ENCODE data around the gene CDH11.

Gene CDH11

GRCh38 chr16:65121870-65122723, at the start of gene CDH11:
TSS of gene CDH11 (minus strand) at chr16:65122063. CDS start at chr16:65004869, 117,194 bp downstream.
- no peak for DNase-seq (ENCODE audit: low read depth, low spot score)

DNA sequence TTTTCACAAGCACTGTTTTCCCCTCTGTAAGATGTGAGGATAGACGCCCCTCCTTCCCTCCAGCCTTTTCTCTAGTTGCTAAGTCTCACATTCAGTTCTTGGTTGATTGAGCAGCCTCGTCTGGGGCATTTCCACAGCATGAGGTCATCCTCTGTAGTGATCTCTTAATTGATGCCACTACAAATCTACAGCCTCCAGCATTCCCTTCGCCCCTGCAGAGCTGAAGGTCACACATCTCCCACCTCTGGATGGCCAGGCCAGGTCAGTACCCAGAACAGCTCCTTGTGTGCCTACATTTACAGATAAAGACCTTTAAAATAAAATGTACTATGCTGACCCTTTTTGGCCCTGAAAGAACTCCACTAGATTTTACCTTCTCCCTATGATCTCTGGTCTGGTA, 32.5 kb upstream of the CDH11 start:
- H3K27ac ChIP-seq: no peak overlapping the region
- DNase-seq (ENCODE audit: low read depth, low spot score): no peak

More at GRCh38 chr16:65121870-65122723, at the start of gene CDH11:
- H3K27ac ChIP-seq: peak within 1 kb of the TSS; percentile 45

DNA sequence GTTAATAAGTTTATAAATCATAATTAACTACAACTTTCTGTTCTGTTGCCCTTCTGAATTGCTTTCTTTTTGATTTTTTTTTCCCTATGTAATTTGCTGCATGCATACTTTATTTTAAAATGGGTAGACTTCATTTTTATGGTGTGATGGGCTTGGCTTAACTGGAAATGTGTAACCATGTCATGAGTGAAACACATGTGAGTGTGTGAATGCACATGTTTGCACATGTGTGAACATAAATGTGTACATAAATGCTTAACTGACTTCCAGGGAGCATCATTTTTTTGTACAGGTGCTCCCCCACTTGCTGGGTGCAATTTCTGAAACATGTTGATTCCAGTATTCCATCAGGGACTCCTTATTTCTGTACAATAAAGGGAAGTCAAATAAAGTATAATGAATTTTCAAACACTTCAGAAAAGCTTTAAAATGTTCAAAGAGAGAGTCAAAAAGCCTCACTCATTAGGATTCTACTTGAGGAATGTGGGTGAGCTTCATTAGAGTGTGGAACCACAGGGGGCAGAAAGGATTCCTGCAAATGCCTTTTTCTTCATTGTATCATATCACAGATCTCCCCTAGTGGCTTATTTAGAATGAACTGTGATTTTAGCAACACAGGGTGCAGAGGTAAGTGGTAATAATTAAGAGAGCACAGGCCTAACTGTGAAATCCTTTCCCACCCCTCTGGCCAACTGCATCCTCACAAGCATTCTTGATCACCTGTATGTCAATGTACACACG, 31.7 kb upstream of the CDH11 start:
- no peak for DNase-seq (ENCODE audit: low read depth, low spot score)
- no peak overlapping the region for H3K27ac ChIP-seq

DNA sequence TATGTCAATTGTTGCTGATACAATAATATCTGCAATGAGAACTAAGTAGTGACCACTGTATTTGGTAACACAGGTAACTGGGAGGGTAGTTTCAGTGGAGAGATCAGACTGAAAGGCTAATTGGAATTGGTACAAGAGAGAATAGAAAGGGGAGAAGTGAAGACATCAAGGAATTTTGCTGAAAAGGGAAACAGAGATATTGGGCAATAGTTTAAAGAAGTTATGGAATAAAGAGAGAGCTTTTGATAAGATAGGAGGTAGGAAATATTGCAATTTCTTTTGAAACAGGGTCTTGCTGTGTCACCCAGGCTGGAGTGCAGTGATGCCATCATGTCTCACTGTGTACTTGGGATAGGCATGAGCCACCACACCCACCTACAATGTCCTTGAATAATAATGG, 26.9 kb upstream of the CDH11 start:
- no peak for DNase-seq (ENCODE audit: low read depth, low spot score)
- H3K27ac ChIP-seq: no peak overlapping the region

DNA sequence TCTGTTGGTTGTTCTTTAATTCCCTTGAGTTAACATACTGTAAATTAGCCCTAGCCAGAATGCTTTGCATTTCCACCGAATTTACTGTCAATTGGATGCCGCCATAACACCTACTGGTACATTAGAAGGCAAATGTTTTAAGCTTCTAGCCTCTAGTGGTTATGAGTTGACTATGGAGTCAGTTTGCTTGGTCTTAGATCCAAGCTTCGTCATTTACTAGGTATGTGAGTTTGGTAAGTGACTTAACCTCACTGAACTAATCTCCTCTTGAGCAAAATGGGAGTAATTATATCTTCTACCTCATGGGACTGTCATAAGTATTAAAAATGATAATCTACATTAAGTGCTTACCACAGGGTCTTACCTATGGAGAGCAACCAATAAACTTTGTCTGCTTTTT, 20.4 kb upstream of the CDH11 start:
- no peak overlapping the region for H3K27ac ChIP-seq
- DNase-seq (ENCODE audit: low read depth, low spot score): no peak

DNA sequence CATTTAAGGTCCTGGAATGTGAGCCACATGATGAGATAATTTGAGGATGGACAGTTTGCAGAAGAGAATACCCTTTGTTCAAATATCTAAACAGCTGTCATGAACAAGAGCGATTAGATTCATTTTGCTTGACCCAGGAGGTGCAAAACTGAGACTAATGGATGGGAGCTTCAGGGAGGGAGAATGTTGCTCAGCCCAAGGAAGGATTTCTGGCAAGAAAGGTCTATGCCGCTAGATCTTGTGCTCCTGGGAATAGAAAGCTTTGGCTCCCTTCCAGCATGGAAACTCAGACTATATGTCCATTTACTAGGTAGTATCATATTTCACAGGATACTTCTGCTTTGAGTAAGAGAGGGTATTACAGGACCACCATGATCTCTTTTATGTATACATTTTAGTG, 14.8 kb upstream of the CDH11 start:
- no peak for DNase-seq (ENCODE audit: low read depth, low spot score)
- no peak overlapping the region for H3K27ac ChIP-seq

DNA sequence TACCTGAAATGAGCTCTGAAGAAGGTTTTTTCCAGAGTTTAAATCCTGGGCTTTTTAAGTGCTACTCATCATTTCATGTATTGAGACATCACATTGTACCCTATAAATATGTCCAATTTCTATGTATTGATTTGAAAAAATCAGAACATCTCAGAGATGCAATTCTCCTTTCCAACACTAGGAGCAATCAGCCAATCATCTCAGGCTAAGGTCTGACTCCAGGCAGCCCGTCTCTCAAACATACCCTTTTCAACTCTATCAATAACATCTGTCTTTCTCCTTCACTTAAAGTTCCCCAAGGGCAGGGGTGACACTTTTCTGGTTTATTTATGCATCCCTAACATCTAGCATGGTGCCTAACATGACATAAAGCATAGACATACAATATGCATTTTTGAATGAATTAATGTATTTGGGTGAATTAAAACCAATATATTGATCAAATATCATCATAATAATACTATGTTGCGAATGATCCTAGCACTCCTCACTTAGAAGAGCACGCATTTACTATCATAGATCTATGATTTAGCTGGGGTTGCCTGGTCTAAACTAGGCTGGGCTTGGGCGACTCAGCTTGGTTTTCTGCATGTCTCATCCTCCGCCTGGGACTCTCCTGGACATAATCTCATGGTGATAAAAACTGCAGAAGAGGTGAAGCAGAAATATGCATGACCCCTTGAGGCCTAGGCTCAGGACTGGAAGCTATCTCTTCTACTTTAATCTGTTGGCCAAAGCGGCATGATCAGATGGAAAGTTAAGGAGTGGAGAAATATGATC, 5.2 kb upstream of the CDH11 start:
- no peak for DNase-seq (ENCODE audit: low read depth, low spot score)
- no peak overlapping the region for H3K27ac ChIP-seq

DNA sequence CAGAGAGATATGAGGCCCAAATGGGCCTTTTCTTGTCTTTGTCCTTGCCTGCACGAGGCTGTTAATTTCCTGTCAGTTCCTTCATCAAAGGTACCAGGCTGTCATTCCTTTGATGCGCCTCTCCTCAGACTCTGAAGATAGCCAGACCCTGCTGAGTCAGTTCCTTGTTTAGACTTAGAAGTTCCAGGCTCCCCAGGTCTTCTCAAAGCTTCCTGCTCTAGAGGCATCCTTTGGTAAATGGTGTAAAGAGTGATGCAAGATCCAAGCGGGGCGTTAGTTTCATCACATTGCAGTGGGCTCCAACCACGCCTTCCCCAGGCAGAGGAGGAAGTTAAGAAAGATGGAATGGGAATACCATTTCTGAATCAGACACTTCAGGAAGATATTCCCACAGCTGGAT, 4.0 kb upstream of the CDH11 start:
- no peak for DNase-seq (ENCODE audit: low read depth, low spot score)
- no peak overlapping the region for H3K27ac ChIP-seq

DNA sequence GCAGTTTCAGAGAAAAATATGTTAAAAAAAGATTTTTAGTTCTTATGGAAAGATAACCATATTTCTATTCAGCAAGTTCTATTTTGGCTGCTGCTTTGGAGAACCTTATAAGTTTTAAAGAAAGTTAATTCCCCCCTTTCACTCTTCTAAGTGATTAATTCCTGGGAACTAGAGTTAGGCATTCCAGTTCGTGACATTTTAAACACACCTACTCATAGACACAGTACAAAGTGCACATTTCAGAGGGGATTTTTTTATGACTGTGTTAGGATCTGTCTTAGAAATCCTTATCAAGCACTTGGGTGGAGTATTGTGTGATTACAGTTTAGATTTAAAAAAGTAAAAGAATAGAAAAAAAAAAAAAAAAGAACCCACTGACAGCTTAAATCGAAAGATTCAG, 3.5 kb upstream of the CDH11 start:
- DNase-seq (ENCODE audit: low read depth, low spot score): no peak
- no peak overlapping the region for H3K27ac ChIP-seq

DNA sequence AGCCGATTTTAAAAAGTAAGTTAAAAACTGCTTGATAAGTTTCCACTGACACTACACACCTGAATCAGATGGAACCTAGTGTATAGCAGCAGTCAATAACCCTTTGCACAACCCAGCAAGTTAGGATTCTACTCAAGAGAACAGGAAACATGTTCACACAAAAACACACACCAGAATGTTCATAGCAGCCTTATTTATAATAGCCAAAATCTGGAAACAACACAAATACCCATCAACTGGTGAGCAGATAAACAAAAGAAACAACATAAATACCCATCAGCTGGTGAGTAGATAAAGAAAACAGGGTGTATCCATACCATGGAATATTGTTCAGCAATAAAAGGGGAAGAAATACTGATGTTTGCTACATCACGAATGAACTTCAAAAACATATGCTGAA, 2.7 kb upstream of the CDH11 start:
- DNase-seq (ENCODE audit: low read depth, low spot score): no peak
- no peak overlapping the region for H3K27ac ChIP-seq

DNA sequence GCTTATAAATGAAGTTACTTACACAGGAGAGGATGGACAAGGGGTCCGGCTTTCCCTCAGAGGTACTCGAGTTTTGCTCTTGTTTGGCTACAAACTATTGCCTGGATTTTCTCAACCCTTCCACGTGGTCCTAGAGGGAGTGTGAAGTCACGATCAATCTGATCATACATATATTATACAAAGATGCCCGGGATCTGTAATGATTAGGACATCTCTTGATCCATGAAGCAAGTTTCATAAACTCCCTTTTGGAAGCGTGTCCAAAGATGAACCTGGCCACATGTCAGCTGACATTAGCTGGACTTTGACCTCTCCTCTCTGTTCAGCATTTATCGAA, 2.3 kb upstream of the CDH11 start:
- H3K27ac ChIP-seq: no peak overlapping the region
- no peak for DNase-seq (ENCODE audit: low read depth, low spot score)

DNA sequence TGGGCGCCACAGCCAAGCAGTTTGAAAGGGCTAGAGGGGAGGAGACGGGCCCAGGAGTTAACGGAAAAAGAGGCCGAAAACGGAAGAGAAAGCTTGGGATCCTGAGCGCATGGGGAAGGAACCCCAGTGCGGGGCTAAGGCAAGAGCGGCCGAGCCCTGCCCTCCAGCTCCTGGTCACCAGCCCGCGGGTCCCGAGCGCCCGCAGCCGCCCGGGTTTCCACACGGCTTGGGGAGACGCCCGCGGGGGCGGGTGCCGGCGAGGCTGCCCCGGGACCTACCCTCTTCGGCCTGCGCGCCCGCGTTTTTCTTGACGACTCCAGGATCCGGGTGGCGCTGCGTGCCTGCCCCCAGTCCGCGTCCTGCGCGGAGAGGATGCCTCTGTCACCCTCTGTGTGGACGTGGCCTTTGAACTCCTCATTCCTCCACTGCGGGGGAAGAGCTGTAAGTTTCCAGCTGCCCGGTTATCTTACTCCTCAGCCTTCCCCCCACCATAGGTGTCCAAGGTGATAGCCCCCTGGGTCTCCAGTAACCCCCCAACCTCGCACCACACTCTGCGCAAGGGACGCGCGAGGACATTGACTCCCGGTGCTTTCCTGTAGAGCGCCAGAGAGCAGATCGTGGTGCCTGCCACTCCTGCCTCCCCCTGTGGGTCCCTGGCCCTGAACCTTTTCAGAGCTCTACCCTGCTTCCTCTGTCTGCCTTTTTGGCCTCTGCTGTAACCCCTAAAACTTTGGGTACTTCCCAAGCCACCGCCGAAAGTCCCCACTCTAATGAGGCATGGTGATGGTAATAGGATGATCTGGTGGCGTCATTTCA, 1.7 kb upstream of the CDH11 start:
- no peak for DNase-seq (ENCODE audit: low read depth, low spot score)
- H3K27ac ChIP-seq: peak overlapping the region; percentile 45

DNA sequence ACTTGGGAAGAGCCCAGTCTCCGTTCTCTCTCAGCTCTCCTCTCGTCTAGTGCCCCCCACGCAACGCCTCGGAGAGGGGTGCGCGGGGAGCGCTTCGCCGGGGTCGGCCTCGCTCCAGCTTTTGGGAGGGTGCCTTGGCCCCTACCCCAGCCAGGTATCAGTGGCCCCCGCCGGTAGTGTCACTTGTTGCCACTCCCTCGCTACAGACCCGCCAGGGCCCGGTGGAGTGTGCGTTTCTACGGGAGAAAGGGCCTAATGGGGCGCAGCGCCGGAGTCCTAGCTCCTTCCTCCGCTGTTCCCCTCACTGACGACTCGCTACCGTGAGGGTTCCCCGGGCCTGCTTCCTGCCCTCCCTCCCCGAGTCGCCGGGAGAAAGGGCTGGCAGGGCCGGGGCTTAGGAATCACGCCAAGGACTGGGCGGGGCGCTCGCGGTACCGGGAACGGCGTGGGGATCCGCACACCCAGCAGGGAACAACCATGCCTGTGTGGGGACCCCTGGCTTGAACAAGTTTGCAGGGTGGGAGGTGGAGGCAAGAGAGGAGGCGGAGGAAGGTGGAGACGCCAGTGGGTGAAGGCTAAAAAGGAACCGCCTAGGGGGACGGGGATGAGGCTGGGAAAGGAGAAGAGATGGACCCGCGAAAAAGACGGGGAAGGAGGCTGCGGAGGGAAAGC, 997 bp upstream of the CDH11 start:
- DNase-seq (ENCODE audit: low read depth, low spot score): no peak
- H3K27ac ChIP-seq: peak overlapping the region; percentile 45

DNA sequence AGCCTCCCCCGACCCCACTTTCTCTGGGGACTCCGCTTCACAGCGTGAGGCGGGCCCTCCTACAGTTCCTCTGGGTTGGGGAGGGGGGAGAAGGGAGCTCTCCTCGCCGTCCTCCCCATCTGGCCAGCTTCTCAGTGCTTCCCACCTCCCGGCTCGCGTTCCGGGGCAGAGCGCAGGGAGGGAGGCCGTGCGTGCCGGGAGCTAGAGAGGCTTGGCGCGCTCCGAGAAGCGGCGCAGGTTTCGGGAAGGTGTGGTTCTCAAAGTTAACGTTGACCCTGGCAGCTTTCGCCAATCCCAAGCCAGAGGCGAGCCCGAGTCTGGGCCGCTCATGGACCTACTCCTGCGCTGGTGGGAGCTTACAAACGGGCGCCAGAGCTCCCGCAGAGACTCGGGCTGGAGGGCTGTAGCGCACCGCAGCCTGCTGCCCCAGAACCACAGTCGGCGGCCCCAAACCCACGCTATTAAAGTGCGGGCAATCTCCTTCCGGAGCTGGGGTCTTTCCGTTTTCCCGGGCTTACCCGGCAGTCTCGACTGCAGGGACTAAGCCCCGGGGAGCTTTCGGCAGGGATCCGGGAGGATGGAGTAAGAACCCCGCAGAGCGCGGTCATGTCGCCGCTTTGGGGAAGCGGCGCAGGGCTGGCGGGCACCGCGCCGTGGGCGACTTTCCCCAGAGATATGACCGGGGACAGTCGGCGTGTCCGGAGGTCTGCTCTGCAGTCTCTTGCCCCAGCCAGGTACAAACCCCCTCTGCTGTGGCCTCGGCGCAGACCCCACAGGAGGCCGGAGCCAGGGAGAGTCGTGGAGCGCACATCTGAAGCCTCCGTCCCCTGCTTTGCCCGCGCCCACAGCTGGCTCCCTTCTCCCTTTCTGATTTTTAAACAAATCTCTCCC, 787 bp downstream of the CDH11 start:
- no peak for DNase-seq (ENCODE audit: low read depth, low spot score)

GRCh38 chr16:65120461-65120830, 1.4 kb downstream of the CDH11 start:
- DNase-seq (ENCODE audit: low read depth, low spot score): no peak
- no peak overlapping the region for H3K27ac ChIP-seq

More for the DNA sequence above, 787 bp downstream of the CDH11 start:
- H3K27ac ChIP-seq: no peak overlapping the region

- H3K27ac ChIP-seq: no peak overlapping the region
- DNase-seq (ENCODE audit: low read depth, low spot score): no peak
These were observed 1.9 kb downstream of the CDH11 start for GRCh38 chr16:65119901-65120401.

DNA sequence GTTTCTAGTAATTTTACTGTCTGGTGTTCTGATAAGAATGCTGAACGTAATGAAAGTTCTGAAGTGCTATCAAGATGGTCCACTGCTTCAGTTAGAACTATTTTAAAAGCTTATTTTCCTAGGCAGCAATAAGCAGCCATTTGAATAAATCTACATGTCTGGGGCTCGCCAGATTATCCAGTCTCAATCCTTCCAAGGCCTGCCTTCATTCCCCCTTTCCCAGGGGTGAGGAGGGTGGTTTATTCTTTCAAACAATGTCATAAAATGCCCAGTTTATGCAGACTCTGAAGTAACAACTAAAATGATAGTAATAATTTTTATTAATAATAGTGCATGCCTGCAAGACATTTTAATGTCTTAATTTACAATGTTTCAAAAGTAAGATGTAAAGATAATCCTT, 2.4 kb downstream of the CDH11 start:
- no peak for DNase-seq (ENCODE audit: low read depth, low spot score)
- H3K27ac ChIP-seq: no peak overlapping the region

DNA sequence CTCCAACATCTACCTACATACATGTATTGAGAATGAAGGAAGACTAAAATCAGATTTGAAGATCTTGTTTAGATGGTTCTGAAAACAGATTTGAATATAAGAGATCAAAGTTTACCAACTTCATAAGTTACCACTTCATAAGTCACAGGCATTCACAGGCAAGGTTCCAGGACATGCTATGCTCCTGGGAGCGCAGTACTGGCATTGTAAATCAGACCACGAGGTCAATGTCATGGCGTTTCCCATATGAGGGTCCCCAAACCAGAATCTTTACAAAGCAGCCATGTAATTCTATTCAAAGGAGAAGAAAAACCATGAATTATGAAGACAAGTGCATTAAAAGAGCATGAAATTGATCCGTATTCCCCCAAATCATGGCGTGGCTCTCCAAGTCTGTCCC, 3.0 kb downstream of the CDH11 start:
- no peak overlapping the region for H3K27ac ChIP-seq
- DNase-seq (ENCODE audit: low read depth, low spot score): no peak

Data from epithelial cell of prostate (primary cell).